ENCODE data around the gene PRKCB. TPM values are rescaled to one million over a fixed set of nuclear protein-coding genes. Genes with fewer than 3 reads are reported as not detected.

The PRKCB gene
- total RNA-seq, 6 donors from 2014 or later = 9.6 to 28.0 (median 13.9) TPM

DNA sequence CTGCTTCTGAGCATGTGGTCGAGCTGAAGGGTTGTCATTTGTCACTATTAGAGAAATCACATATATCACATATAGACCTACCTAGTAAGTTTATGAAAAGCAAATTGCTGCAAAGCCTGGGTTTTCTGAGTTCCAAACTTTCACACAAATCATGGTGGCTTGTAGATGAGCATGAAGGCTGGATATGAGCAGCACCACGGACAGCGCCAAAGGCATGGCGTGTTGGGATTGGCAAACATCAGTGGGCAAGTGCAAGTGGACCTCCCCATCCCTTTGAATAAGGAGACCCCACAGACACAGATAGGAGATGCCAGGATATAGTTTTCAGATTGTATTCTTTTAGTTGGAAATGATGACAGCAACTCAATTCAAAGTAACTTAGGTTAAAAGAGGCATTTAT is 342.7 kb downstream of the PRKCB start:
- no peaks in the 10 kb centered on the region for H3K9me3 ChIP-seq
- no peaks in the 10 kb centered on the region for H3K27me3 ChIP-seq
- no peak for ATAC-seq (ENCODE audit: low FRiP score in 2 of 2)
- H3K36me3 ChIP-seq = peaks cover 0 to 4% (median 0%) of the 10 kb centered on the region in 4 donors
- TF ChIP-seq, protein P1, sequence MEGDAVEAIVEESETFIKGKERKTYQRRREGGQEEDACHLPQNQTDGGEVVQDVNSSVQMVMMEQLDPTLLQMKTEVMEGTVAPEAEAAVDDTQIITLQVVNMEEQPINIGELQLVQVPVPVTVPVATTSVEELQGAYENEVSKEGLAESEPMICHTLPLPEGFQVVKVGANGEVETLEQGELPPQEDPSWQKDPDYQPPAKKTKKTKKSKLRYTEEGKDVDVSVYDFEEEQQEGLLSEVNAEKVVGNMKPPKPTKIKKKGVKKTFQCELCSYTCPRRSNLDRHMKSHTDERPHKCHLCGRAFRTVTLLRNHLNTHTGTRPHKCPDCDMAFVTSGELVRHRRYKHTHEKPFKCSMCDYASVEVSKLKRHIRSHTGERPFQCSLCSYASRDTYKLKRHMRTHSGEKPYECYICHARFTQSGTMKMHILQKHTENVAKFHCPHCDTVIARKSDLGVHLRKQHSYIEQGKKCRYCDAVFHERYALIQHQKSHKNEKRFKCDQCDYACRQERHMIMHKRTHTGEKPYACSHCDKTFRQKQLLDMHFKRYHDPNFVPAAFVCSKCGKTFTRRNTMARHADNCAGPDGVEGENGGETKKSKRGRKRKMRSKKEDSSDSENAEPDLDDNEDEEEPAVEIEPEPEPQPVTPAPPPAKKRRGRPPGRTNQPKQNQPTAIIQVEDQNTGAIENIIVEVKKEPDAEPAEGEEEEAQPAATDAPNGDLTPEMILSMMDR (IDR thresholded peaks at IDR 0.05) = no peak
- TF ChIP-seq POLR2AphosphoS5 (IDR thresholded peaks at IDR 0.05) = no peak
- no peak for TF ChIP-seq EP300 (IDR thresholded peaks at IDR 0.05)
- TF ChIP-seq POLR2A (IDR thresholded peaks at IDR 0.05) = no peak
- H3K27ac ChIP-seq = no peak overlapping the region
- DNase-seq = no peak
- H3K4me1 ChIP-seq = no peaks in the 10 kb centered on the region
- H3K4me3 ChIP-seq = no peak overlapping the region
- 58 to 70% methylated on average over 4 of the region's 4 CpGs for WGBS, 2 donors

DNA sequence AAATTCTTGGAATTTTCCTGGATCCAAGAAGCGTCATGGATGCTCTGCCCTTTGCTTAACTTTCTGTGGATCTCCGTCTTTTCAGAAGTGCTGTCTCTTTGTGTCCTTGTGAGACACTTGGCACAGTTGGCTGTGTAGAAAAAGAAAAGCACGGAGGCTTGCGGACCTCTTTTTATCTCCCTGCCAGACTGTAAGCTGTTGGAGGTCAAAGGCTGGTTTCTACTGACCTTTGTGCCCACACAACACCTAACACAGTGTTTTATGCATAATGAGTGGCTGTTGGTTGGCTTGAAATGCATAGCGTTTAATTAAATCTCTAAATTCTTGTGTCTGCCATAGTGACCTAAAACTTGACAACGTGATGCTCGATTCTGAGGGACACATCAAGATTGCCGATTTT is 344.7 kb downstream of the PRKCB start:
- H3K4me1 ChIP-seq = no peaks in the 10 kb centered on the region
- ATAC-seq (ENCODE audit: low FRiP score in 2 of 2) = no peak

GRCh38 chr16:24188021-24188542 is 352.3 kb downstream of the PRKCB start:
- Histone ChIP-seq H3K27ac (no peak overlapping the region), H3K36me3 (peaks cover 0 to 4% (median 0%) of the 10 kb centered on the region in 4 donors), H3K4me3 (no peak overlapping the region), H3K4me1 (no peaks in the 10 kb centered on the region), H3K27me3 (no peaks in the 10 kb centered on the region), H3K9me3 (no peaks in the 10 kb centered on the region)
- no peak for ATAC-seq (ENCODE audit: low FRiP score in 2 of 2)
- no peak for TF ChIP-seq EP300 (IDR thresholded peaks at IDR 0.05)
- TF ChIP-seq, protein P1 (IDR thresholded peaks at IDR 0.05) = no peak
- TF ChIP-seq POLR2AphosphoS5 (IDR thresholded peaks at IDR 0.05) = no peak
- TF ChIP-seq POLR2A (IDR thresholded peaks at IDR 0.05) = no peak
- 64 to 72% methylated on average over 8 to 9 of the region's 9 CpGs for whole genome bisulfite sequencing, 2 donors
- no peak for DNase-seq

More for the DNA sequence above, 344.7 kb downstream of the PRKCB start:
- Histone ChIP-seq H3K4me3 (no peak overlapping the region), H3K27ac (no peak overlapping the region), H3K27me3 (no peaks in the 10 kb centered on the region), H3K9me3 (no peaks in the 10 kb centered on the region), H3K36me3 (peaks cover 0 to 4% (median 0%) of the 10 kb centered on the region in 4 donors)
- TF ChIP-seq EP300 (IDR thresholded peaks at IDR 0.05) = no peak
- TF ChIP-seq POLR2AphosphoS5 (IDR thresholded peaks at IDR 0.05) = no peak
- TF ChIP-seq POLR2A (IDR thresholded peaks at IDR 0.05) = no peak
- TF ChIP-seq, protein P1 (IDR thresholded peaks at IDR 0.05) = no peak
- no peak for DNase-seq
- 80 to 91% methylated on average over 7 to 8 of the region's 8 CpGs for WGBS, 2 donors

DNA sequence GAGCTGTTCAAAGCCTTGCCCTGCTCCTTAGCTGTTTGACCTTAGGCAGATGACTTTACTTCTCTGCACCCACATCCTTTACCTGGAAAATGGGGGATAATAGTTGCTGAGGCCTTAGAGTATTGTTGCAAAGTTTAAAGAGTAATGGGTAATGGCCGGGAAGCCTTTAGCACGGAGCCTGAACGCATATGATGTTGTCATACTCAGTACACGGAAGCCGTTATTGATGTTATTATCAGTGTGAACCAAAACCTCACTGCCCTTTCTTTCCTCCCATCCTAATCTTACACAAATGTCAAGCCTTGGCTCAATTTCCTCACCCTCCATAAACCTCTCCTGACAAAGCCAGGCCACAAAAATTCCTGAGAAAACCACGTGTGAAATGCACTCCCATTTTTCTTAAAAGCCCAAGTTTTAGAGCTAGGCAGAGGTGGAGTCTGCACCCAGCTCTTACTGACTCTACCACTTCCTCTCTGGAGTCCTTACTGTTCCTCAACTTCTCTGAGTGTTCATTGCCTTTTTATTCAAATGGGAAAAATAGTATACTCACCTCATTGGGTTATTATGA is 353.1 kb downstream of the PRKCB start:
- Histone ChIP-seq H3K9me3 (no peaks in the 10 kb centered on the region), H3K27me3 (no peaks in the 10 kb centered on the region), H3K36me3 (peaks cover 0 to 4% (median 0%) of the 10 kb centered on the region in 4 donors), H3K4me1 (no peaks in the 10 kb centered on the region), H3K4me3 (no peak overlapping the region), H3K27ac (no peak overlapping the region)
- no peak for DNase-seq
- no peak for ATAC-seq (ENCODE audit: low FRiP score in 2 of 2)
- 64 to 69% methylated on average over 6 of the region's 6 CpGs for WGBS, 2 donors
- TF ChIP-seq POLR2A (IDR thresholded peaks at IDR 0.05) (no peak), POLR2AphosphoS5 (IDR thresholded peaks at IDR 0.05) (no peak), EP300 (IDR thresholded peaks at IDR 0.05) (no peak)
- TF ChIP-seq, protein P1 (IDR thresholded peaks at IDR 0.05) = no peak

GRCh38 chr16:24189941-24190340 is 354.2 kb downstream of the PRKCB start:
- Histone ChIP-seq H3K4me3 (no peak overlapping the region), H3K4me1 (no peaks in the 10 kb centered on the region), H3K27me3 (no peaks in the 10 kb centered on the region), H3K9me3 (no peaks in the 10 kb centered on the region), H3K36me3 (peaks cover 0 to 4% (median 0%) of the 10 kb centered on the region in 4 donors), H3K27ac (no peak overlapping the region)
- DNase-seq (no peak), ATAC-seq (ENCODE audit: low FRiP score in 2 of 2) (no peak)
- WGBS, 2 donors = 72 to 76% methylated on average over 3 of the region's 3 CpGs
- no peak for TF ChIP-seq EP300 (IDR thresholded peaks at IDR 0.05)
- no peak for TF ChIP-seq POLR2AphosphoS5 (IDR thresholded peaks at IDR 0.05)
- TF ChIP-seq POLR2A (IDR thresholded peaks at IDR 0.05) = no peak
- TF ChIP-seq, protein P1 (IDR thresholded peaks at IDR 0.05) = no peak

Data from upper lobe of left lung (tissue), 6 donors.